Large intestine (tissue), 3 donors: ENCODE measurements around the gene INO80D. TPM values are rescaled to one million over a fixed set of nuclear protein-coding genes. Genes with fewer than 3 reads are reported as not detected.
"Not testable (repeated sequence)": the region's sequence is repeated elsewhere in the genome, so short reads cannot be mapped to it uniquely, and the experiment has no call there.

Source experiments
- DNase-seq, 2 donors: peaks; one replicate each; pipeline versions ENCODE4 v3.0.0 to v3.0.0-alpha.2; 2013
- H3K27ac ChIP-seq: one replicate; pipeline ENCODE4 v1.5.1; 2013; ENCODE audit warnings: low read length
- H3K27me3 ChIP-seq: 2 replicates; pipeline ENCODE4 v1.6.1; 2013; ENCODE audit warnings: low read length; ENCODE audit not compliant: control insufficient read depth, insufficient read depth
- H3K36me3 ChIP-seq: 2 replicates; pipeline ENCODE4 v1.6.1; 2013; ENCODE audit warnings: low read length; ENCODE audit not compliant: control insufficient read depth, insufficient read depth
- H3K4me1 ChIP-seq: one replicate; pipeline ENCODE4 v1.6.1; 2013; ENCODE audit warnings: low read length; ENCODE audit not compliant: control insufficient read depth, insufficient read depth
- H3K4me3 ChIP-seq: one replicate; pipeline ENCODE4 v1.5.1; 2013; ENCODE audit warnings: low read length
- H3K9me3 ChIP-seq: one replicate; pipeline ENCODE4 v1.6.1; 2013; ENCODE audit warnings: mild to moderate bottlenecking, low read depth, low read length, moderate library complexity; ENCODE audit not compliant: control insufficient read depth
- WGBS: methylation state at CpG from one replicate; pipeline ENCODE4 v1.1.5; 2013; ENCODE audit warnings: low lambda C conversion rate; ENCODE audit not compliant: insufficient coverage; 5-methylcytosine and 5-hydroxymethylcytosine counted together
- polyA plus RNA-seq: library from polyadenylated mRNA; unstranded; fragments of 120-200 nt; gene quantifications from one replicate; pipeline ENCODE4 v1.2.1, GENCODE V29; 2013

The INO80D gene
- polyA plus RNA-seq, 1 donor, result 12.6 TPM

GRCh38 chr2:206000776-206001175 lies 85.2 kb downstream of the INO80D start:
- H3K4me1 ChIP-seq, result no peaks in the 10 kb centered on the region
- no peak overlapping the region for H3K4me3 ChIP-seq
- no peak for DNase-seq
- H3K9me3 ChIP-seq, result no peaks in the 10 kb centered on the region
- peaks cover 35% of the 10 kb centered on the region for H3K36me3 ChIP-seq
- no CpG with 5 or more reads among the region's 1 CpG for WGBS
- no peaks in the 10 kb centered on the region for H3K27me3 ChIP-seq
- H3K27ac ChIP-seq, result no peak overlapping the region

- Histone ChIP-seq H3K27ac (no peak overlapping the region), H3K27me3 (no peaks in the 10 kb centered on the region), H3K9me3 (no peaks in the 10 kb centered on the region), H3K4me1 (no peaks in the 10 kb centered on the region), H3K36me3 (peaks cover 16% of the 10 kb centered on the region), H3K4me3 (no peak overlapping the region)
- 100% methylated on average over 1 of the region's 2 CpGs for WGBS
- DNase-seq, result no peak
Measured at GRCh38 chr2:205998583-205998982, 87.4 kb downstream of the INO80D start.

- no peaks in the 10 kb centered on the region for H3K4me1 ChIP-seq
- no peak overlapping the region for H3K4me3 ChIP-seq
- no peak overlapping the region for H3K27ac ChIP-seq
- H3K27me3 ChIP-seq, result no peaks in the 10 kb centered on the region
- no peaks in the 10 kb centered on the region for H3K9me3 ChIP-seq
- H3K36me3 ChIP-seq, result peaks cover 21% of the 10 kb centered on the region
- DNase-seq, result no peak
Measured at GRCh38 chr2:205996161-205996560, 89.8 kb downstream of the INO80D start.

GRCh38 chr2:205995260-205995659 lies 90.7 kb downstream of the INO80D start:
- Histone ChIP-seq H3K27ac (no peak overlapping the region), H3K36me3 (peaks cover 19% of the 10 kb centered on the region), H3K27me3 (no peaks in the 10 kb centered on the region), H3K4me1 (no peaks in the 10 kb centered on the region), H3K4me3 (no peak overlapping the region), H3K9me3 (no peaks in the 10 kb centered on the region)
- DNase-seq, result no peak
- WGBS, result 80% methylated on average over 1 of the region's 1 CpG

GRCh38 chr2:205994344-205994743 lies 91.6 kb downstream of the INO80D start:
- H3K4me3 ChIP-seq, result no peak overlapping the region
- H3K4me1 ChIP-seq, result no peaks in the 10 kb centered on the region
- WGBS, result no CpG with 5 or more reads among the region's 2 CpGs
- H3K27me3 ChIP-seq, result no peaks in the 10 kb centered on the region
- H3K36me3 ChIP-seq, result peaks cover 17% of the 10 kb centered on the region
- no peak overlapping the region for H3K27ac ChIP-seq
- no peaks in the 10 kb centered on the region for H3K9me3 ChIP-seq
- no peak for DNase-seq

GRCh38 chr2:205990104-205990503 lies 95.9 kb downstream of the INO80D start:
- DNase-seq, result no peak
- H3K36me3 ChIP-seq, result peaks cover 14% of the 10 kb centered on the region
- H3K9me3 ChIP-seq, result no peaks in the 10 kb centered on the region
- no CpG with 5 or more reads among the region's 2 CpGs for WGBS
- no peak overlapping the region for H3K27ac ChIP-seq
- H3K4me3 ChIP-seq, result no peak overlapping the region
- peaks cover 10% of the 10 kb centered on the region for H3K4me1 ChIP-seq
- no peaks in the 10 kb centered on the region for H3K27me3 ChIP-seq

- WGBS, result 91% methylated on average over 4 of the region's 11 CpGs
- peaks cover 13% of the 10 kb centered on the region for H3K4me1 ChIP-seq
- peak in 1 of 2 donors; percentile 11 for DNase-seq
- no peaks in the 10 kb centered on the region for H3K9me3 ChIP-seq
- H3K36me3 ChIP-seq, result peaks cover 14% of the 10 kb centered on the region
- H3K27ac ChIP-seq, result no peak overlapping the region
- H3K27me3 ChIP-seq, result no peaks in the 10 kb centered on the region
- no peak overlapping the region for H3K4me3 ChIP-seq
Measured at GRCh38 chr2:205989271-205990071, 96.5 kb downstream of the INO80D start.

GRCh38 chr2:205988681-205989080 lies 97.3 kb downstream of the INO80D start:
- Histone ChIP-seq H3K4me1 (peaks cover 20% of the 10 kb centered on the region), H3K36me3 (peaks cover 14% of the 10 kb centered on the region)
- DNase-seq, H3K27ac ChIP-seq, H3K4me3 ChIP-seq, H3K9me3 ChIP-seq, H3K27me3 ChIP-seq: not testable (repeated sequence)
- WGBS, result no CpG with 5 or more reads among the region's 1 CpG

GRCh38 chr2:205988274-205988673 lies 97.7 kb downstream of the INO80D start:
- no peaks in the 10 kb centered on the region for H3K27me3 ChIP-seq
- H3K4me1 ChIP-seq, result peaks cover 24% of the 10 kb centered on the region
- no CpG with 5 or more reads among the region's 6 CpGs for WGBS
- DNase-seq, result no peak
- no peaks in the 10 kb centered on the region for H3K9me3 ChIP-seq
- peaks cover 14% of the 10 kb centered on the region for H3K36me3 ChIP-seq
- H3K27ac ChIP-seq, result no peak overlapping the region
- no peak overlapping the region for H3K4me3 ChIP-seq

GRCh38 chr2:205986334-205986733 lies 99.6 kb downstream of the INO80D start:
- DNase-seq, result not testable (repeated sequence)
- H3K27ac ChIP-seq, result peak overlapping the region; percentile 32
- no CpG with 5 or more reads among the region's 9 CpGs for WGBS

GRCh38 chr2:205984381-205984780 lies 101.6 kb downstream of the INO80D start:
- no CpG with 5 or more reads among the region's 6 CpGs for WGBS

More at GRCh38 chr2:205986334-205986733, 99.6 kb downstream of the INO80D start:
- not testable (repeated sequence) for H3K4me3 ChIP-seq, H3K36me3 ChIP-seq, H3K27me3 ChIP-seq, H3K9me3 ChIP-seq
- peaks cover 31% of the 10 kb centered on the region for H3K4me1 ChIP-seq

More at GRCh38 chr2:205984381-205984780, 101.6 kb downstream of the INO80D start:
- no peak overlapping the region for H3K4me3 ChIP-seq
- H3K4me1 ChIP-seq, result peaks cover 31% of the 10 kb centered on the region
- H3K9me3 ChIP-seq, result no peaks in the 10 kb centered on the region
- DNase-seq, result peak in 1 of 2 donors; percentile 15
- H3K27me3 ChIP-seq, result no peaks in the 10 kb centered on the region
- H3K36me3 ChIP-seq, result no peaks in the 10 kb centered on the region
- no peak overlapping the region for H3K27ac ChIP-seq
